ENCODE measurements around the gene OXA1L. TPM values are rescaled to one million over a fixed set of nuclear protein-coding genes. Genes with fewer than 3 reads are reported as not detected.
"Not testable (repeated sequence)": the region's sequence is repeated elsewhere in the genome, so short reads cannot be mapped to it uniquely, and the experiment has no call there.

OXA1L gene
- total RNA-seq, 1 experiment from 2014 or later = 103 TPM

GRCh38 chr14:22791301-22791700, 24.8 kb downstream of the OXA1L start:
- Mint-ChIP-seq H3K27me3 (ENCODE audit: insufficient read depth, unreplicated experiment) (no peaks in the 10 kb centered on the region), H3K27ac (ENCODE audit: low read depth, unreplicated experiment) (no peak overlapping the region), H3K4me3 (ENCODE audit: unreplicated experiment) (no peak overlapping the region), H3K36me3 (ENCODE audit: insufficient read depth, unreplicated experiment) (no peaks in the 10 kb centered on the region), H3K4me1 (ENCODE audit: insufficient read depth, unreplicated experiment) (peaks cover 1% of the 10 kb centered on the region), H3K9me3 (ENCODE audit: unreplicated experiment) (no peaks in the 10 kb centered on the region)
- ChIA-PET POLR2A (interaction anchor here (0.6 to 1.8 kb wide), 4 partner anchors 16 to 46 kb away, joined by 3 to 9 read pairs (median 4); partner anchors contain the start of gene OXA1L), CTCF (interaction anchor here (0.6 to 1.8 kb wide), 5 partner anchors 12 to 108 kb away, joined by 3 to 8 read pairs (median 3); no protein-coding TSS in a partner anchor)
- TF ChIP-seq CTCF (IDR thresholded peaks at IDR 0.05; ENCODE audit: unreplicated experiment) = no peak
- BruUV-seq (replicated peaks) = no TSS peak
- intact Hi-C loops (cut with micrococcal nuclease) = no loop called here
- no peak for DNase-seq (ENCODE audit: unreplicated experiment)

GRCh38 chr14:22792158-22792557, 25.7 kb downstream of the OXA1L start:
- ChIA-PET CTCF (interaction anchor here (0.9 to 1.4 kb wide), 2 partner anchors 61 to 139 kb away, joined by 4 to 7 read pairs; no protein-coding TSS in a partner anchor), POLR2A (interaction anchor here (0.6 to 1.8 kb wide), 4 partner anchors 16 to 45 kb away, joined by 3 to 9 read pairs (median 4); partner anchors contain the start of gene OXA1L)
- Mint-ChIP-seq H3K27ac (ENCODE audit: low read depth, unreplicated experiment) (no peak overlapping the region), H3K27me3 (ENCODE audit: insufficient read depth, unreplicated experiment) (no peaks in the 10 kb centered on the region), H3K4me1 (ENCODE audit: insufficient read depth, unreplicated experiment) (peaks cover 6% of the 10 kb centered on the region), H3K36me3 (ENCODE audit: insufficient read depth, unreplicated experiment) (no peaks in the 10 kb centered on the region), H3K9me3 (ENCODE audit: unreplicated experiment) (no peaks in the 10 kb centered on the region), H3K4me3 (ENCODE audit: unreplicated experiment) (no peak overlapping the region)
- no peak for TF ChIP-seq CTCF (IDR thresholded peaks at IDR 0.05; ENCODE audit: unreplicated experiment)
- intact Hi-C loops (cut with micrococcal nuclease) = no loop called here
- no peak for DNase-seq (ENCODE audit: unreplicated experiment)
- no TSS peak for BruUV-seq (replicated peaks)

- H3K27ac Mint-ChIP-seq (ENCODE audit: low read depth, unreplicated experiment); H3K4me1 Mint-ChIP-seq (ENCODE audit: insufficient read depth, unreplicated experiment); intact Hi-C loops (cut with micrococcal nuclease); H3K36me3 Mint-ChIP-seq (ENCODE audit: insufficient read depth, unreplicated experiment); POLR2A ChIA-PET; DNase-seq (ENCODE audit: unreplicated experiment); BruUV-seq (replicated peaks); H3K4me3 Mint-ChIP-seq (ENCODE audit: unreplicated experiment); H3K9me3 Mint-ChIP-seq (ENCODE audit: unreplicated experiment); H3K27me3 Mint-ChIP-seq (ENCODE audit: insufficient read depth, unreplicated experiment): not testable (repeated sequence)
- CTCF ChIA-PET = interaction anchor here (0.7 to 1.2 kb wide), 5 partner anchors 18 to 180 kb away, joined by 3 to 5 read pairs (median 4); no protein-coding TSS in a partner anchor
Observed at GRCh38 chr14:22793550-22793949, 27.1 kb downstream of the OXA1L start.

- peaks cover 13% of the 10 kb centered on the region for H3K27me3 Mint-ChIP-seq (ENCODE audit: insufficient read depth, unreplicated experiment)
- no TSS peak for BruUV-seq (replicated peaks)
- H3K9me3 Mint-ChIP-seq (ENCODE audit: unreplicated experiment) = no peaks in the 10 kb centered on the region
- H3K4me3 Mint-ChIP-seq (ENCODE audit: unreplicated experiment) = no peak overlapping the region
- POLR2A ChIA-PET = no interaction called here
- H3K36me3 Mint-ChIP-seq (ENCODE audit: insufficient read depth, unreplicated experiment) = no peaks in the 10 kb centered on the region
- peaks cover 6% of the 10 kb centered on the region for H3K4me1 Mint-ChIP-seq (ENCODE audit: insufficient read depth, unreplicated experiment)
- CTCF ChIA-PET = interaction anchor here (0.7 to 1.2 kb wide), 5 partner anchors 29 to 181 kb away, joined by 3 to 5 read pairs (median 4); no protein-coding TSS in a partner anchor
- H3K27ac Mint-ChIP-seq (ENCODE audit: low read depth, unreplicated experiment) = no peak overlapping the region
- intact Hi-C loops (cut with micrococcal nuclease) = no loop called here
- no peak for DNase-seq (ENCODE audit: unreplicated experiment)
- TF ChIP-seq CTCF (IDR thresholded peaks at IDR 0.05; ENCODE audit: unreplicated experiment) = no peak
Observed at GRCh38 chr14:22793976-22794375, 27.5 kb downstream of the OXA1L start.

All from MCF 10A (cell line).